ENCODE results near the gene PPM1G.

- TF ChIP-seq CTCF (optimal IDR thresholded peaks at IDR 0.05 in 1 of 3, IDR thresholded peaks at IDR 0.05 in 1 of 3, conservative IDR thresholded peaks at IDR 0.05 in 1 of 3; ENCODE audit: extremely low read depth in 1 of 3, insufficient read depth in 2 of 3, low read length in 3 of 3), result no peak
- TF ChIP-seq EZH2 (IDR thresholded peaks at IDR 0.05; ENCODE audit: low read length), result no peak
Observed at GRCh38 chr2:27375513-27376099, 33.8 kb downstream of the PPM1G start.

All from keratinocyte (primary cell).